ENCODE measurements around the gene DISP2.

DISP2 gene

DNA sequence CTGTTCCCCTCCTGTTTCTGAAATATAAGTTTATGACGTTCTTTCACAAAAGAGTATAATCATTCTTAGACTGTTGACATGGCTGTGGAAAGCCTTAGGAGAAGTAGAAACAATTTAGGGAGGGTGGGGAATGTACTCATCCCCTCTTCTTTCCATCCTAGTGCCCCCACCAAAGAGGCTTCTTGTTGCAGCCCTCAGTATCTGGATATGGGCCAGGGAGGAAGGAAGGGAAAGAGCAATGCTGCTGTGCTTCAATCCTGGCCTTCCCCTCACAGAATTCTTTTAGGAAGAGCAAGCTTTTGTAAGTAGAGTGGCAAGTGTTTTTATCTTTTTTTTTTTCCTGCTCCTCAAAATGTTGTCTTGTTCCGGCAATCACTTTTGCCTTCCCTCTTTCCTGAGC lies 32.8 kb upstream of the DISP2 start:
- in situ Hi-C loops (cut with MboI; ENCODE audit: low sequenced_read_pairs): no loop called here

DNA sequence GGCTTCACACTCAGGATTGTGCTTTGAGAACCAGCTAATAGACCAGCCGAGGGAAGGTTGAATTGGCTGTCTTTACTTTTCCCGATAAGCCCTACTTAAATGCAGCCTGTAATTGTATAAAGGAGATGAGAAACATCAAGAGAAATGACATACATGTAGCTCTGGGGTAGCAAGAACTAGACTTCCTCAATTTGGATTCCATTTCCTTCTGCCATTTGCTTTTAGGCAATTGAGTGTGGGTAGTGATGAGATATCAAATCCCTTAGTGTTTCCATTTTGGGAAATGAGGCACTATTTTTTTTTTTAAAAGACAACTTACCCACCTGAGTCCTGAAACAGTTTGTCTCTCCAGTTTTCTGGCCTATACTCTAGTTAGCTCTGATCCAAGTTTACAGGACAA lies 32.3 kb upstream of the DISP2 start:
- in situ Hi-C loops (cut with MboI; ENCODE audit: low sequenced_read_pairs): no loop called here

DNA sequence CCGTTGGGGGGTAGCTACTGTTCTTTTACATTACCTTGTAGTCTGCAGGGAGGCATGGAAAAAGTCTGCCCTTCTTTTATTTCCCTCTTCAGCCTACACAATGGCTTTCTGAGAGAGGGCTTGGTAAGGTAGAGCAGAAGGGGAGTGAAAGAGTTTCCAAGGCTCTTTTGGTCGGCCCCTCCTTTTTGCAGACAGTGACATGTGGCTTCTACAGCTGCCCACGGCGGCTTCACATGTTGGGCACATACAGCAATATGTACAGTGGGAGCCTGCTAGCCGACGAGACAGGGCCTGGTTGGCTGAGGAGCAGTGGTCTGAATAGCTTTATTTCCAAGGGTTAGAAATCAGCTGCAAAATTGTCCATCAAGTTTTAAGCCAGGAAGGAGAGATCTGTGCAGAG lies 30.6 kb upstream of the DISP2 start:
- in situ Hi-C loops (cut with MboI; ENCODE audit: low sequenced_read_pairs): no loop called here

DNA sequence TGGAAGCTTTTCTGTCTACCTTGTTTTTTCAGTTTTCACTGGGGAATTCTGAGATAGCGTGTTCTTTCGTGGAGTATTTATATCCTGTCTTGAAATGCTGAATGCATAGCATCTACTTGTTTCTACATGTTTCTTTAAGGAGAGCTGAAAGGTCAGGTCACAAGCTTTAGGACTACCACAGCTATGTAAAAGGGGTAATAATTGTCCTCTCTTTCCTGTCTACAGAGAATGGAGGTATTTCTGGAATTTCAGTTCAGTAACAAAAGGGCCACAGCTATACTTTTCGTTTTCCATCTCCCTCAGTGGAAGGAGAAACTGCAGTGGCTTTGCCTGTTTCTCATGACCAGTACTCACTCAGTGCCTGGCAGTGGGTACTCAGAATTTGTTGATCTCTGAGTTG lies 29.8 kb upstream of the DISP2 start:
- in situ Hi-C loops (cut with MboI; ENCODE audit: low sequenced_read_pairs): no loop called here

DNA sequence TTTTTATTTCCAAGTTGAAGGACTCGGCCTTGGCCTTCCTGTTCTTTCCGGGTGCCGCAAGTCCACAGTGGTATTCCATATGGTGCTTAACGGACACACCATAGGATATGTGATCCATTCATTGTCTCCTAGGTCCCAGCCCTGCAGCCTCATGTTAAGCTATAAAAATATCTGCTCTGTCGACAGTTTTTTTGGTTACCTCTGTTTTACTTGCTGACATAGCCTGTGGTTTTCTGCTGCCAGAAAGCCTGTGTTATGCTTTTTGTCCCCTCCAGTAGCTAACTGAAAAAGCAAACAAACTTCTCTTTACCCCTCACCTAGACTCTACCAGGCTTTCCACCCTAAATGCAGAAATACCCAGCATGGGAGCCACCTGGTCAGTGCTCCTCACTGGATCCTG lies 29.3 kb upstream of the DISP2 start:
- in situ Hi-C loops (cut with MboI; ENCODE audit: low sequenced_read_pairs): no loop called here

DNA sequence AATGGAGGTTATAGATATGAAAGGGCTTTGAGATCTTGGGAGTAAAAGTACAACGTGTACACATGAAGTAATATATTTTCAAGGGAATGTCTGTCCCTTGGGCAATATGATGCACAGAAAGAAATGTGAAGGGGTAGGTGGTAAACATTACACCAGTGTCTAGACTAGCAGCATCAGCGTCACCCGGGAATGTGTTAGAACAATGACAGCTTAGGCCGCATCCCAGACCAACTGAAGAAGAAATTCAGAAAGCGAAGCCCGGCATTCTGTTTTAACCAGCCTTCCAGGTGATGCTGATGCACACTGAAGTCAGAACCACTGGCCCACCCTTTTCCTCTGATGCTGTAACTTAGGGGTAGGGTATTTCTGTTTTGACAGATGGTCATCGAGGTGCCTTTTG lies 28.2 kb upstream of the DISP2 start:
- in situ Hi-C loops (cut with MboI; ENCODE audit: low sequenced_read_pairs): no loop called here

DNA sequence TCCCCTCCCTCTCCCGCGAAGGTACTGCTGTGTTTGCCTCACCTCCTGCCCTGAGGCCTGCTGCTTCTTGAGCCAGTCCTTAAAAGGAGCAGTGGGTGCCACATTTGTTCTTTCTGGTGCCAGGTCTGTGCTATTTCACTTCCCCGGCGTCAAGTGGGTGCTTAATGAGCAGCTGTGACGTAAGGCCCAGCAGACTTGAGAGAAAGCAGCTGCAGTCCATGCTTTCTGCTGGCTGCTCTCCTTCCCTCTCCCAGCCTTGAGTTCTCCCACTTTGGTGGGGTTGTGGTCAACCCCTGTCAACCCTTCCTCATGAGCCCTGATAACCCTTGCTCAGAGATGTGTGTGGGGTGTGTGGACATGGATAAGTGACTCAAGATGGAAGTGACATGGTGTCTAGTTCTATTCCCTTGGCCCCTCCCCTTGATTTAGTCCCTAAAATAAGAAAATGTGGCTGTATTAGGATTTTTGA lies 27.6 kb upstream of the DISP2 start:
- in situ Hi-C loops (cut with MboI; ENCODE audit: low sequenced_read_pairs): no loop called here

DNA sequence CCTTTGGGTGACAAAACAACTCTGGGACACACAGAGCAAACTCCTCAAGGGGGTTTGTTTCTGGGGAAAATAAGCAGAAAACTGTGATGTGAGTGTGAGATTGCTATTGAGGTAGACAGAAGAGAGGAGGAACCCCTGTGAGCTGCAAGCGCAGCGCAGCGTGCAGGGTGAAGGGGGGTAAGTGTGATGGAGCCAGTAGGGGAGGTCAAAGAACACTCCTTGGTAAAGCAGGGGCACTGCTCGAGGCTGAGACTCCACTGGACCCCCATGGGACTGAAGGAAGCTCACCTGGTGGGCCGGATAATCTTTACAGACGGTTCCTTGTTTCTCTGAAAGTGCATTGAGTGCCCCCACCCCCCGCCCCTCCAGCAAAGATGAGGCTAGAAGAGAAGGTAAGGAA lies 27.0 kb upstream of the DISP2 start:
- in situ Hi-C loops (cut with MboI; ENCODE audit: low sequenced_read_pairs): no loop called here

DNA sequence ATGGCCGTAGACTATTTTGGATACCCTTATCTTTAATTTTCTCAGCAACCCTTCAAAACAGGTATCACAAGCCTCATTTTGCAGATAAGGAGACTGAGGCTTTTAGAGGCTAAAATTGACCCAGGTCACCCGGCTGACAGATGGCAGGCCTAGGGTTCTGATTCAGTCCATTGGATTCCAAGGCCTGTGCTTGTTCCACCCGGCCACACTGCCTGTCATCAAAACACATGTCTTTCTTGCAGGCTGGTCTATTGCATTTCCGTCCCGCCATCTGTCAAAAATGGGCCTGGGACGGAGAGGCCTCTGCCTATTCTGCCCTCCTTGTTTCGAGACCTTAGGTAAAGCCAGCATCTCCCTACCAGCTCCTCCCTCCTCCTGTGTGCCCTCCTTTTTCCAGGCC lies 26.4 kb upstream of the DISP2 start:
- in situ Hi-C loops (cut with MboI; ENCODE audit: low sequenced_read_pairs): no loop called here

DNA sequence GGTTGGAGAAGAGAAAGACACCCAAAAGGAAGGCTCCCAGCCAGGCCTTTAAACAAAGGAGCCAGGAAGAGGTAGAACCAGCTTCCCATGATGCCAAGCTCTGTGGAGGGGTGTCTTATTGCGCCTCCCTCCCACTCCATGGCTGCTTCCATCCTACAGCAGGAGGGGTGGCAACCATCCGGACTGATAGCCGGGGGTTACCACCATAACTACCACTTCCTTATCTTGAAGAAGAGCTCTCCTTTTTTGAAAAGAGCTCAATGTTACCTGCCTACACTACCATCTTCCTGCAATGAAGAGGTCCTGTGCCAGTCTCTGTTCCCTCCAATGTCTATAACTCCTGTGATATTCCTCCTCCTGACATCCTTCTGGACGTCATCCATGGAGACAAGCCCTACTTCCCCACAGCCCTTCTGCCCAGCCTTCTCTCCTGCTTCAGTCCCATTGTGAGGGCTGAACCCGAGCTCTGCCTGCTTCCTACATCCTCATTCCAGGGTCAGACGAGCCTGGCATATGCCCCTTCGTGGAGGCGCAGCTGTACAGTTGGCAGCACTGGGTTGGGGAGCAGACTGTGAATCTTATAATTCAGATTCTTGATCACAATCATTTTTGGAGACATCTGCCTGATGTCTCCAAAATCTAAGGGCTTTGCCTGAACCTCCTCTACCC lies 25.8 kb upstream of the DISP2 start:
- in situ Hi-C loops (cut with MboI; ENCODE audit: low sequenced_read_pairs): no loop called here

DNA sequence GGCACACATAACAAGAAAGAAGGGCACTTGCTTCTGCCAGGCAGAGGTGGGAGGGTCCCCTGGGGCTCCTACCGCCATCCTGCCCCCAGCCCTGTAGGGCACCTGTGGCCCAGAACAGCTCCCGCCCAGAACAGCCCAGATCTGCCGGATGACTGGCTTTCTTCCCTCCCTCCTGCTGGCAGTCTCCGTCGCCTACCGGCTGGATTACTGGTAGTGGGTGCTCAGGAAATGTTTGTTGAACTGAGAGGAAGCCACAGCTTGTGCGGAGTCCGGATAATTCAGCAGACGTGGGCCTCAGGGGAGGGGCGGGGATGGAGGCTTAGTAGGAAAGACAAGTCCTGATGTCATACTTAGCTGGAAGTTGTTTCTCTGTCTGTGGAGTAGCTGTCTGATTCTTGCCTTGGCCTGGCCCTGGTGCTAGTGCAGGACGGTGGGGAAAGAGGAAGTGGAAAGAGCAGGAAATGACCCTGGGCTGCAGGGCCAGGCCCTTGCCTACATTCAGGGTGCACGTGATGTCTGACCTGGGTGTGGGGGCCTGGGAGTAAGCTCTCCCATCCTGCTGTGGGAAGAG lies 24.0 kb upstream of the DISP2 start:
- in situ Hi-C loops (cut with MboI; ENCODE audit: low sequenced_read_pairs): no loop called here

DNA sequence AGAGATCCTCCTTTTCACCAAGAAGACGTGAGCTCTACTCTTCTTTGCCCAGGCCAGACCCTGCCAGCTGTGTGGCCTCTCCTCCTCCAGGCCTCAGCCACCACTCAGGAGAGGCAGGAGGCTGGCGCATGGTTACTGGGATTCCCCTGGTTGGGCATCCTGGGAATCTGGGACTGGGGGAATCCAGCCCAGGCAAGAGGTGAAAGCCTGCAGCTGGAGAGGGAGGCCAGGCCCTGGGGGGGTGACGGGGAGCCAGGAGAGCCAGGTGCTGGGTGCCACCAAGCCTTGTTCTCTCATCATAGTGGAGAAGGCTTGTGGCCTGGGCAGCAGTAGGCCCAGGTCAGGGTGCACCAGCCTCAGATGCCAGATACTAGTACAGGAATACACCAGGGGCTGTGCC lies 23.5 kb upstream of the DISP2 start:
- in situ Hi-C loops (cut with MboI; ENCODE audit: low sequenced_read_pairs): no loop called here

DNA sequence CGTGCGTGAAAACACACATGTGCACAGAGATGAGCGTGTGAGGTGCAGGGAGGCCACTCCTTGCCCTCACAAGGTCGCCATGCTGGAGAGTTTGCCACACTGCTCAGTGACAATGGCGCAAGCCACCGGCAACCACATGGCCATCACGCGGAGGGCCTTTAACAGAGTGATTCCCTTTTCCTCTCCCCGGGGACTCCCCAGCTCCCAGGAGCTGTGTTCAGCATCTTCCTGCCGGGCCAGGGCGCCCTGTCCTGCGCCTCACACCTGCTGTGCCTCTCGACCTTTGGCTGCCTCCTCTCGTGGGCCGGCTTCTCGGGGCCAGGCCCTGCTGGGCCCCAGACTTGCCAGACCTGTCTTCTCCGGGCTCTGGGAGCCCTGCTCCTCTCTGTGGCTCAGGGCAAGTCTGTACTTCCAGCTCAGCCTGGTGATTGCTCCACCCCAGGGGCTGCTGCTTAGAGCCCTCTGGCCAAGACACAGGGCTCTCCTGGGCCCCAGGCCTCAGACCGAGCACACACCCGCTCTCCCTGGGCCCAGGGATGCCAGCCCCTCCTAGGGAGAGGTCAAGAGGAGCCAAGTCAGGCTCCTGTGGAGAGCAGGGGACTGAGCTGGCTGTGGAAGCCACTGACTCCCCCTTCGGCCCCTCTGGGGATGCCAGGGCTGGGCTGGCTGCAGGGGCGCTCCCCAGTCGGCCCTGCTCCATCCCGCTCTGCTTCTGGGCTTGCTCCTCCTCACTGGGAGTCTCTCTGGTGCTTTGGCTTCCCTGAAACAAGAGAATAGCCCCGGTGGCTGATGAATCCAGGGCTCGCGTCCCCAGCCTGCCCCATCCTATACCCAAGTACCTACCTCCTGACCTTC lies 22.9 kb upstream of the DISP2 start:
- in situ Hi-C loops (cut with MboI; ENCODE audit: low sequenced_read_pairs): no loop called here

DNA sequence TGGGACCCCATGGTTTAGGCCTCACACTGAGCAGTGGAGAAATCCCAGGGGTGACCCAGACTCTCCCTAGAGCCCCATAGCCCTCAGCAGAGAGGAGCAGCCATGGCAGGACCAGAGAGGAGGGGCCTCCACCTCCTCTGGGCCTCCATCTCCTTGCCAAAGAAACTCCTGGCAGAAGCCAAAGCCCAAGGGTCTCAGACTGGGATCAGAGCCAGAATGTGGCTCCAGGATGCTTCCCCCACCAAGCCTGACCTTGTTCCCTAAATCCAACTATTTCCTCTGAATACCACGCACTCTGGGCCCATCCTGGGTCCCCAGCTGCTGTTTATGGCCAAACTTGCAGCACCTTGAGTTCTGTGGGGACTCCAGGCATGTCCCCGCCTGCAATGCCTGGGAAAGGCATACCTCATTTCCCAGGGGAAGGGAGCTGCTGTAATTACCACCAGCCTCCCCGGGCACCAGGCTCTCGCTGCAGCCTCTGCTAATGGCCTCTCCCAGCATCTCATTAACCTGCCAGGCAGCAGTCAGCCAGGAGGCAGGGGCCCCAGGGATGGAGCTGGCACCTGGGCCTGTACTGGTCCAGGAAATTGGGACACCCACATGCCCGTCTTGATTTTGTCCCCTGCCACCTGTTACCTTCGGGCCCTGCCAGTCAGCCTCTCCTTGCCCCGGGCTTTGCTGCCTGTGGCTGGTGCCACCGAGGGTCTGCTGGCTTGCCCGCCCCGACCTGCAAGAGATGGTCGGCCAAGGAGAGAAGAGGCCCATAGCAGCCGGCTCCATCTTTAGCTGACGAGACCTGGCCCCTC lies 21.9 kb upstream of the DISP2 start:
- in situ Hi-C loops (cut with MboI; ENCODE audit: low sequenced_read_pairs): no loop called here

DNA sequence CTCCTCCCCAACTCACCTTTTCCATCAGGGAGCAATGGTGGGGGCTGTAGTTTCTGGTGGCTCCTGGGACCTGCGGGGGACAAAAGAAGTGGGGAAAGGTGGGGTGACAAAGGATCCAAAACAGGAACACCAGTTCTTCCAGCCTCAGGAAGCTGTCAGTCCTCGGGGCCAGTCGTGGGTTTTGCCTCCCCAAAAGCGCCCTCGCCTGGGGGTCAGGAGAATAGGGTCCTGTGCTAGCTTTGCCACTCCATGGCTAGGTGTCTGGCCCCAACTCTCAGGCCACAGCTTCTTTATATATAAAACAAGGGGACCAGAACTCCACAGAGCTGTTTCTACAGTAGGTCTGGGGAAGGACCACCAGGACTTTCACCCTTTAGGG lies 21.3 kb upstream of the DISP2 start:
- in situ Hi-C loops (cut with MboI; ENCODE audit: low sequenced_read_pairs): no loop called here

DNA sequence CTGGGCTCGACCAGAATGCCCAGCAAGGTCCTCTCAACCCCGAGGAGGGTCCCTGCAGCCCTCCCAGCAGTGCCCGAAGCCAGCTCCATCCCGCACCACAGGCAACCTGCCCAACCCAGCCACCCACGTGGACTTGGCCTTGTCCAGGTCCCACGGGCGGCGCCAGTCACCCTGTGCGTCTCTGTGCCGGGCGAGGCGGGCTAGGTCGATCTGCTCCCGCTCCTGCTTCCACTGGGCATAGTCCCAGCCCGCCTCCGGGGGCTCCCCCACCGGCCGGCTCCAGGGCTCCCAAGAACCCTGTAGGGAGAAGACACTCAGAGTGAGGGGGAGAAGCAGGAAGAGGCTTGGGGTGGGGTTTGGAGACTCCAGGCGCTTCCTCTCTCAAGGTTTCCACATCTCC lies 20.4 kb upstream of the DISP2 start:
- in situ Hi-C loops (cut with MboI; ENCODE audit: low sequenced_read_pairs): no loop called here

DNA sequence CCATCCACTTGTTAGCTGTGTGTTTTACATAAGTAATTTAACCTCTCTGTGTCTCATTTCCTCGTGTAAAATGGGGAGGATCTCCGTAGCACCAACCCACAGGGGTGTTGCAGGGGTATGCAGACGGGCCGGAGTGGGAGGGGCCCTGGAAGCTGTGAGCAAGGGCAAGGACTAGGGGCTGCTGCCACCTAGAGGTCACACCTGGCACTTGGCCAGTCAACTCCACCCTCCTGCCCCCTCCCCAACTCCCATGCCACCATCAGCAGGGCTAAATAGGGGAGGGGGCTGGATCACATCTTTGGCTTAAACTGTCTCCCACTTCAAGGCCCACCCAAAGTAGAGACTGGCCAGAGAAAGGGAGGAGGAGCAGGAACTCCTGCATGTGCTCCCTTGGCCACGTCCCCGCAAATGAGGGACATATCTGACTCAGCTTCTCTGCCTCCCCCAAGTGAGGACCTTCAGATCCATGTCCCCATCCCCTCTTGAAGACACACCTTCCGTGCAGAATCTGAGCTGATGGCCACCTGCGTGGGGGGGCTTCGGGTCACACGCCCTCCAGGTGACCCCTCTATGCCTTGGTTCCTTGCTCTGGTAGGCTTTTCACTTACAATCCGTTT lies 19.9 kb upstream of the DISP2 start:
- in situ Hi-C loops (cut with MboI; ENCODE audit: low sequenced_read_pairs): no loop called here

DNA sequence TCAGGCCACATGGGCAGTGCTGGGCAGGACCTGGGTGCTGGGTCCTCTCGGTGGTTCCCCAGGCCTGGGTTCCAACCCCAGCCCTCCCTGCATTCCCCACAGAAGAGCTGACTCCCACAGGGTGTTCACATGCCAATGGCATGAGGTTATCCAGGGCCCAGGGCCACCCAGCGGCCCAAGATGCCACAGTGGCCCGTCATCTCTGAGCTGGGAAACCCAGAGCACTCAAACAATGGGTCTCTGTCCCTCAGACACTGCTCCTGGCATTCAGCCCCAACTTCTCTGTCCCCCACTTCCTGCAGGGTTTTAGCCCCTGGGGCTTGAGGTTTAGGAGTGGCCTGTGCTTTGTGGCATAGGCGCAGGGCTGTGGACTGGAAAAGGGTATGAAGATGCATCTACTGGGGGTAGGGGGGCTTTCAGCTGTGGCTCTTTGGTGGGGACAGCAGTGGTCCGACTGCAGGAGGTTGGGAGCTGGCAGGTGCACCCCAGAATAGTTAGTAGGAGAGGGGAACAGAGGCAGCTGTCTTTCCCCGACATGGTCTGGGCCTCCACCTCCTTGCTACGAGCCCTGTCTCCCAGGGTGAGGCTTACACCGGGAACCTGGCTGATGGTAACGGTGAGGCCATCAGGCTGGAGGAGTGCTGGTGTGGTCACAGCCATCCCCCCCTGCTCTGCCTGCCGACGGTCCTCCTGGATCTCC lies 18.9 kb upstream of the DISP2 start:
- in situ Hi-C loops (cut with MboI; ENCODE audit: low sequenced_read_pairs): no loop called here

DNA sequence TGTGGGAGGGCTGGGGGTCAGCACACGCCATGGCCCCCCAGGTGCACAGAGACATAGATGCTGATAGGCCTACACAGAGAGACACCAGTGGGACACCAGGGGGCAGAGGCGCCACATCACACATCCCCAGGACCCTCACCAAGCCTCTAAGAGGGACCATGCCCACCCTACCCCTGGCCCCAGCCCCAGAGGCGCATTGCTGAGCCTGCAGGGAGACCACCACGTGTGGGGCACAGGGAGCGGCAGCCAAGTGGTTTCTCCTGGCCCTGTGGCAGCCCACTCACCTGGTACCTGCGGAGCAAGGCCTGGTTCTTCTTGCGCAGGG lies 18.4 kb upstream of the DISP2 start:
- in situ Hi-C loops (cut with MboI; ENCODE audit: low sequenced_read_pairs): no loop called here

DNA sequence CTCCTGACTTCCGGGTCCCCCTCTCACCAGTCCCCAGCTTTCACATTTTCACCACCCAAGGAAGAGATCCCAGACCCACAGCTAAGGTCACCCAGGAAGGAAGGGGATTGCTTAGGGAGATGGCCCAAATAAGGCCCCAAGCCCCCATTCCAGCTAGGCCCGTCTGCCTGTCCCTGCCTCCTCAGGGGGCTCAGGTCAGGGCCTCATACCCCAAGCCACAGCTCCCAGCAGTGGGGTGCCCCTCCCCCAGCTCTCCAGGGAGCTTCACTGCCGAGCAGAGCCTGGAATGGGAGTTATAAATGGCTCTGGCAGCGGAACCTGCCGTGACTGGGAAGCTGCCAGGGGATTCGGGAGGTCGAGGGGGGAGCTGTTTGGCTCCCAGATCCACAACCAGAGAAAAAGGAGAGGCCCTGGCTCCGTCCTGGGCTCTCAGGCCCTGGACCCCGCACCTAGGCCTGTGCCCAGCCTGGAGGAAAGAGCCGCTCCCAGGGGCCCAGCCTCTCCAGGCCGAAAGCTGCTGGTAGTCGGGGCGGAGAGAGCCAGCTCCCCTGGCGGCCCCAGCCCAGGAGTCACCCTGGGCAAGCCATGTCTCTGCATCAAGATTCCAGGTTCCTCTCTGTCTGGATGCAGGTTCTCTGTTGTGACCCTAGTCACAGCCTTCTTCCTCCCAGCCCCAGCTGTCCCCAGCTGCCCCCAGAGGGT lies 17.8 kb upstream of the DISP2 start:
- in situ Hi-C loops (cut with MboI; ENCODE audit: low sequenced_read_pairs): no loop called here
